Lower lobe of right lung (tissue), 2 donors: ENCODE measurements around the gene NAP1L4. TPM values are rescaled to one million over a fixed set of nuclear protein-coding genes. Genes with fewer than 3 reads are reported as not detected.

Experiments
- ATAC-seq, 2 donors: fragments of 200-7000 bp; cut with Tn5 transposase; one replicate each; pipeline ENCODE4 v1.9.1; 2020 to 2022; ENCODE audit warnings: mild to moderate bottlenecking in 2 of 2, moderate library complexity in 2 of 2
- DNase-seq: peaks from one replicate; pipeline ENCODE4 v3.0.0-alpha.2; 2020
- H3K27ac ChIP-seq: fragments of 200-600 bp; one replicate; pipeline ENCODE4 v1.8.0; 2022
- H3K27me3 ChIP-seq: fragments of 200-600 bp; one replicate; pipeline ENCODE4 v1.8.0; 2022; ENCODE audit warnings: low read depth
- H3K36me3 ChIP-seq: fragments of 200-600 bp; one replicate; pipeline ENCODE4 v1.8.0; 2022; ENCODE audit warnings: mild to moderate bottlenecking
- H3K4me1 ChIP-seq: fragments of 200-600 bp; one replicate; pipeline ENCODE4 v1.8.0; 2022
- H3K4me3 ChIP-seq: fragments of 200-600 bp; one replicate; pipeline ENCODE4 v1.8.0; 2022; ENCODE audit warnings: mild to moderate bottlenecking
- H3K9me3 ChIP-seq: fragments of 200-600 bp; one replicate; pipeline ENCODE4 v1.8.0; 2022
- CTCF ChIP-seq: fragments of 200-600 bp; IDR thresholded peaks from one replicate; pipeline ENCODE4 v1.8.0; 2022; ENCODE audit warnings: antibody characterized with exemption, mild to moderate bottlenecking
- intact Hi-C: fragments of 100-400 bp; cut with DNase I; formaldehyde crosslinking; loops from one replicate; pipeline ENCODE4 v1.11.0; 2022
- total RNA-seq: library from RNA; stranded (reverse); fragmentation: NEBNext Ultra II Directional; extraction: Animal tissue kit (Norgen Biotek cat#: 25700); gene quantifications from one replicate; pipeline ENCODE4 v1.2.1, GENCODE V29; 2021
- donor health status: DM: no; HTN: yes; CAD: no; lungs with severe emphysema.

Gene NAP1L4
- total RNA-seq, 1 donor from 2014 or later, result 96.8 TPM

GRCh38 chr11:2933375-2934020 lies 58.6 kb downstream of the NAP1L4 start:
- Histone ChIP-seq H3K4me1 (peaks cover 26% of the 10 kb centered on the region), H3K9me3 (peaks cover 6% of the 10 kb centered on the region), H3K36me3 (no peaks in the 10 kb centered on the region), H3K27ac (peak overlapping the region; percentile 41), H3K4me3 (peak overlapping the region; percentile 11), H3K27me3 (peaks cover 5% of the 10 kb centered on the region)
- DNase-seq, result peak; percentile 94
- peak; percentile 65 to 81 for ATAC-seq
- no peak for TF ChIP-seq CTCF
- intact Hi-C loops, result no loop called here

- peak overlapping the region; percentile 11 for H3K4me3 ChIP-seq
- H3K27me3 ChIP-seq, result peaks cover 12% of the 10 kb centered on the region
- intact Hi-C loops, result no loop called here
- peaks cover 32% of the 10 kb centered on the region for H3K4me1 ChIP-seq
- ATAC-seq (peak in 1 of 2 donors; percentile 1), DNase-seq (peak; percentile 45)
- peaks cover 6% of the 10 kb centered on the region for H3K9me3 ChIP-seq
- no peak for TF ChIP-seq CTCF
- H3K36me3 ChIP-seq, result no peaks in the 10 kb centered on the region
- H3K27ac ChIP-seq, result peak overlapping the region; percentile 41
Observed at GRCh38 chr11:2932850-2933251, 59.3 kb downstream of the NAP1L4 start.

- intact Hi-C loops, result no loop called here
- Histone ChIP-seq H3K4me1 (peaks cover 32% of the 10 kb centered on the region), H3K4me3 (no peak overlapping the region), H3K9me3 (no peaks in the 10 kb centered on the region), H3K27ac (no peak overlapping the region), H3K36me3 (no peaks in the 10 kb centered on the region), H3K27me3 (peaks cover 14% of the 10 kb centered on the region)
- peak; percentile 44 for DNase-seq
- ATAC-seq, result no peak
- TF ChIP-seq CTCF, result no peak
Observed at GRCh38 chr11:2931771-2932738, 60.1 kb downstream of the NAP1L4 start.

GRCh38 chr11:2931420-2931746 lies 60.7 kb downstream of the NAP1L4 start:
- intact Hi-C loops, result no loop called here

More at GRCh38 chr11:2931420-2931746, 60.7 kb downstream of the NAP1L4 start:
- Histone ChIP-seq H3K27ac (no peak overlapping the region), H3K4me1 (peaks cover 32% of the 10 kb centered on the region), H3K9me3 (no peaks in the 10 kb centered on the region), H3K27me3 (peaks cover 14% of the 10 kb centered on the region), H3K36me3 (no peaks in the 10 kb centered on the region), H3K4me3 (no peak overlapping the region)
- ATAC-seq, result no peak
- TF ChIP-seq CTCF, result no peak
- DNase-seq, result no peak
